GM19193 (cell line): ENCODE results near the gene DPYSL5.

Source experiments
- POLR2A ChIP-seq: IDR thresholded peaks from 4 replicates; pipeline ENCODE4 v1.6.1; 2011; ENCODE audit not compliant: insufficient read depth, insufficient read length; ENCODE audit errors: extremely low read depth

Gene DPYSL5

GRCh38 chr2:26838121-26838906 lies 9.6 kb upstream of the DPYSL5 start:
- TF ChIP-seq POLR2A, result no peak

- no peak for TF ChIP-seq POLR2A
These were observed 6.9 kb upstream of the DPYSL5 start for GRCh38 chr2:26840937-26841610.

GRCh38 chr2:26843041-26843440 lies 4.9 kb upstream of the DPYSL5 start:
- no peak for TF ChIP-seq POLR2A

- no peak for TF ChIP-seq POLR2A
These were observed 2.9 kb upstream of the DPYSL5 start for GRCh38 chr2:26845021-26845420.

- TF ChIP-seq POLR2A, result no peak
These were observed 1.3 kb upstream of the DPYSL5 start for GRCh38 chr2:26846334-26847306.

GRCh38 chr2:26847307-26847654 lies 651 bp upstream of the DPYSL5 start:
- no peak for TF ChIP-seq POLR2A

GRCh38 chr2:26848336-26849055 lies 564 bp downstream of the DPYSL5 start:
- no peak for TF ChIP-seq POLR2A

- no peak for TF ChIP-seq POLR2A
These were observed 1.4 kb downstream of the DPYSL5 start for GRCh38 chr2:26849056-26849999.

- TF ChIP-seq POLR2A, result no peak
These were observed 2.1 kb downstream of the DPYSL5 start for GRCh38 chr2:26850000-26850431.

GRCh38 chr2:26850505-26850904 lies 2.6 kb downstream of the DPYSL5 start:
- no peak for TF ChIP-seq POLR2A

- no peak for TF ChIP-seq POLR2A
These were observed 4.7 kb downstream of the DPYSL5 start for GRCh38 chr2:26852405-26853306.

GRCh38 chr2:26853751-26854150 lies 5.8 kb downstream of the DPYSL5 start:
- no peak for TF ChIP-seq POLR2A

- TF ChIP-seq POLR2A, result no peak
These were observed 6.4 kb downstream of the DPYSL5 start for GRCh38 chr2:26854283-26854827.

- no peak for TF ChIP-seq POLR2A
These were observed 7.5 kb downstream of the DPYSL5 start for GRCh38 chr2:26855466-26855865.
